CD4-positive, alpha-beta memory T cell (primary cell): ENCODE measurements around the gene SDC1. TPM values are rescaled to one million over a fixed set of nuclear protein-coding genes. Genes with fewer than 3 reads are reported as not detected.

Experiments used
- CTCF ChIA-PET: fragments of 350-600 bp; sonication (Branson Sonifier 250); formaldehyde crosslinking; loops from one replicate; lab custom pipeline; 2021; ENCODE audit warnings: inconsistent platforms; ENCODE audit not compliant: partially characterized antibody; lab: Charles Lee
- POLR2A ChIA-PET: fragments of 350-600 bp; sonication (Branson Sonifier 250); formaldehyde crosslinking; loops from one replicate; lab custom pipeline; 2021; ENCODE audit not compliant: partially characterized antibody; lab: Charles Lee
- DNase-seq, 5 donors: peaks; one replicate each; pipeline versions ENCODE4 v3.0.0 to v3.0.0-alpha.2; 2020 to 2022; ENCODE audit warnings: mixed read lengths in 1 of 5
- H3K27ac ChIP-seq: one replicate; pipeline ENCODE4 v1.7.0; 2013; ENCODE audit warnings: low read depth, low read length
- H3K27me3 ChIP-seq: 2 replicates; pipeline ENCODE4 v1.7.0; 2013; ENCODE audit warnings: mild to moderate bottlenecking, low read length, moderate library complexity; ENCODE audit not compliant: insufficient read depth
- H3K36me3 ChIP-seq: 2 replicates; pipeline ENCODE4 v1.7.0; 2013; ENCODE audit warnings: mild to moderate bottlenecking, low read length, moderate library complexity; ENCODE audit not compliant: insufficient read depth
- H3K4me1 ChIP-seq: 2 replicates; pipeline ENCODE4 v1.7.0; 2013; ENCODE audit warnings: mild to moderate bottlenecking, low read length, moderate library complexity; ENCODE audit not compliant: insufficient read depth
- H3K4me3 ChIP-seq, 2 donors: one replicate each; pipeline ENCODE4 v1.7.0; 2013; ENCODE audit warnings: low read length in 2 of 2, mild to moderate bottlenecking in 1 of 2
- H3K9me3 ChIP-seq, 2 donors: one replicate each; pipeline ENCODE4 v1.7.0; 2013; ENCODE audit warnings: low read length in 2 of 2, control low read depth in 1 of 2; ENCODE audit not compliant: control insufficient read depth in 1 of 2
- H3K27ac Mint-ChIP-seq, 7 donors: one replicate each; pipeline ENCODE4 v1.8.0; 2020 to 2021; ENCODE audit warnings: mixed read lengths in 7 of 7, mild to moderate bottlenecking in 6 of 7, inconsistent platforms in 3 of 7, moderate library complexity in 3 of 7
- H3K27me3 Mint-ChIP-seq, 2 donors: one replicate each; pipeline ENCODE4 v1.8.0; 2020 to 2021; ENCODE audit warnings: mixed read lengths in 2 of 2
- H3K36me3 Mint-ChIP-seq, 2 donors: one replicate each; pipeline ENCODE4 v1.8.0; 2020 to 2021; ENCODE audit warnings: mixed read lengths in 2 of 2, inconsistent platforms in 1 of 2, mild to moderate bottlenecking in 1 of 2
- H3K4me1 Mint-ChIP-seq, 4 donors: one replicate each; pipeline ENCODE4 v1.8.0; 2020 to 2021; ENCODE audit warnings: mixed read lengths in 4 of 4, mild to moderate bottlenecking in 1 of 4
- H3K4me3 Mint-ChIP-seq, 8 donors: one replicate each; pipeline ENCODE4 v1.8.0; 2020 to 2021; ENCODE audit warnings: mixed read lengths in 8 of 8, mild to moderate bottlenecking in 7 of 8, moderate library complexity in 6 of 8, inconsistent platforms in 3 of 8
- H3K9me3 Mint-ChIP-seq, 8 donors: one replicate each; pipeline ENCODE4 v1.8.0; 2020 to 2021; ENCODE audit warnings: mixed read lengths in 8 of 8, mild to moderate bottlenecking in 5 of 8, inconsistent platforms in 3 of 8, moderate library complexity in 1 of 8
- intact Hi-C: fragments of 100-400 bp; cut with micrococcal nuclease; formaldehyde crosslinking; loops from one replicate; pipeline ENCODE4 v1.15.1; 2023
- polyA plus RNA-seq, 2 donors: library from polyadenylated mRNA; unstranded; fragments of 300-500 nt; fragmentation: Illumina TruSeq; gene quantifications; one replicate each; pipeline ENCODE4 v1.2.3, GENCODE V29; 2021
- total RNA-seq, 2 experiments: library from RNA; stranded (reverse); gene quantifications; one replicate each; pipeline ENCODE4 v1.2.3, GENCODE V29; 2021

The SDC1 gene
- total and polyA plus RNA-seq, 4 experiments from 2014 or later: 0.09 TPM; not detected in 3

GRCh38 chr2:20175267-20175666, 49.7 kb downstream of the SDC1 start:
- no peaks in the 10 kb centered on the region for H3K9me3 Mint-ChIP-seq
- intact Hi-C loops: no loop called here
- CTCF ChIA-PET: no interaction called here
- Histone ChIP-seq H3K9me3 (no peaks in the 10 kb centered on the region), H3K27ac (no peak overlapping the region), H3K4me1 (no peaks in the 10 kb centered on the region), H3K4me3 (no peak overlapping the region), H3K27me3 (no peaks in the 10 kb centered on the region), H3K36me3 (no peaks in the 10 kb centered on the region)
- DNase-seq: no peak
- H3K36me3 Mint-ChIP-seq: no peaks in the 10 kb centered on the region
- no peak overlapping the region for H3K27ac Mint-ChIP-seq
- no peak overlapping the region for H3K4me3 Mint-ChIP-seq
- peaks cover 0 to 3% of the 10 kb centered on the region in 2 donors for H3K27me3 Mint-ChIP-seq
- POLR2A ChIA-PET: no interaction called here
- H3K4me1 Mint-ChIP-seq: no peaks in the 10 kb centered on the region

GRCh38 chr2:20174410-20174809, 50.5 kb downstream of the SDC1 start:
- intact Hi-C loops: no loop called here
- no peak overlapping the region for H3K4me3 Mint-ChIP-seq

GRCh38 chr2:20173496-20174402, 51.2 kb downstream of the SDC1 start:
- intact Hi-C loops: no loop called here
- Mint-ChIP-seq H3K9me3 (no peaks in the 10 kb centered on the region), H3K36me3 (no peaks in the 10 kb centered on the region), H3K27me3 (peaks cover 0 to 3% of the 10 kb centered on the region in 2 donors), H3K4me3 (no peak overlapping the region), H3K4me1 (no peaks in the 10 kb centered on the region), H3K27ac (peak overlapping the region in 1 of 7 donors; percentile 41)
- Histone ChIP-seq H3K9me3 (no peaks in the 10 kb centered on the region), H3K27ac (no peak overlapping the region), H3K4me3 (no peak overlapping the region), H3K36me3 (no peaks in the 10 kb centered on the region), H3K27me3 (no peaks in the 10 kb centered on the region), H3K4me1 (no peaks in the 10 kb centered on the region)
- ChIA-PET POLR2A (no interaction called here), CTCF (no interaction called here)
- DNase-seq: no peak

More at GRCh38 chr2:20174410-20174809, 50.5 kb downstream of the SDC1 start:
- Mint-ChIP-seq H3K9me3 (no peaks in the 10 kb centered on the region), H3K27ac (no peak overlapping the region), H3K27me3 (peaks cover 0 to 3% of the 10 kb centered on the region in 2 donors), H3K36me3 (no peaks in the 10 kb centered on the region), H3K4me1 (no peaks in the 10 kb centered on the region)
- Histone ChIP-seq H3K27me3 (no peaks in the 10 kb centered on the region), H3K36me3 (no peaks in the 10 kb centered on the region), H3K9me3 (no peaks in the 10 kb centered on the region), H3K4me3 (no peak overlapping the region), H3K27ac (no peak overlapping the region), H3K4me1 (no peaks in the 10 kb centered on the region)
- ChIA-PET CTCF (no interaction called here), POLR2A (no interaction called here)
- no peak for DNase-seq

- POLR2A ChIA-PET: no interaction called here
- no peaks in the 10 kb centered on the region for H3K4me1 ChIP-seq
- Mint-ChIP-seq H3K27me3 (peaks cover 0 to 3% of the 10 kb centered on the region in 2 donors), H3K4me1 (no peaks in the 10 kb centered on the region), H3K4me3 (no peak overlapping the region), H3K27ac (no peak overlapping the region), H3K9me3 (no peaks in the 10 kb centered on the region), H3K36me3 (no peaks in the 10 kb centered on the region)
- no peaks in the 10 kb centered on the region for H3K27me3 ChIP-seq
- no peak overlapping the region for H3K4me3 ChIP-seq
- no peak for DNase-seq
- no peaks in the 10 kb centered on the region for H3K9me3 ChIP-seq
- H3K36me3 ChIP-seq: no peaks in the 10 kb centered on the region
- H3K27ac ChIP-seq: no peak overlapping the region
- CTCF ChIA-PET: no interaction called here
- intact Hi-C loops: no loop called here
These were observed 51.9 kb downstream of the SDC1 start for GRCh38 chr2:20173064-20173463.

- Histone ChIP-seq H3K4me3 (no peak overlapping the region), H3K36me3 (no peaks in the 10 kb centered on the region), H3K27ac (no peak overlapping the region), H3K9me3 (no peaks in the 10 kb centered on the region), H3K4me1 (no peaks in the 10 kb centered on the region), H3K27me3 (no peaks in the 10 kb centered on the region)
- POLR2A ChIA-PET: no interaction called here
- Mint-ChIP-seq H3K9me3 (no peaks in the 10 kb centered on the region), H3K4me1 (no peaks in the 10 kb centered on the region), H3K27me3 (peaks cover 0 to 3% of the 10 kb centered on the region in 2 donors), H3K36me3 (no peaks in the 10 kb centered on the region), H3K4me3 (no peak overlapping the region), H3K27ac (no peak overlapping the region)
- intact Hi-C loops: no loop called here
- DNase-seq: no peak
- CTCF ChIA-PET: no interaction called here
These were observed 52.5 kb downstream of the SDC1 start for GRCh38 chr2:20172273-20173055.

- CTCF ChIA-PET: no interaction called here
- no peaks in the 10 kb centered on the region for H3K9me3 Mint-ChIP-seq
- no peaks in the 10 kb centered on the region for H3K9me3 ChIP-seq
- DNase-seq: no peak
- H3K27me3 ChIP-seq: no peaks in the 10 kb centered on the region
- no peaks in the 10 kb centered on the region for H3K36me3 Mint-ChIP-seq
- POLR2A ChIA-PET: no interaction called here
- no peak overlapping the region for H3K4me3 Mint-ChIP-seq
- H3K27ac Mint-ChIP-seq: no peak overlapping the region
- no peak overlapping the region for H3K4me3 ChIP-seq
- H3K27ac ChIP-seq: no peak overlapping the region
- intact Hi-C loops: no loop called here
- H3K36me3 ChIP-seq: no peaks in the 10 kb centered on the region
- H3K4me1 Mint-ChIP-seq: no peaks in the 10 kb centered on the region
- no peaks in the 10 kb centered on the region for H3K4me1 ChIP-seq
- H3K27me3 Mint-ChIP-seq: peaks cover 0 to 3% of the 10 kb centered on the region in 2 donors
These were observed 53.4 kb downstream of the SDC1 start for GRCh38 chr2:20171445-20171977.

- no peaks in the 10 kb centered on the region for H3K4me1 ChIP-seq
- Mint-ChIP-seq H3K27me3 (peaks cover 0 to under 1% of the 10 kb centered on the region in 2 donors), H3K27ac (no peak overlapping the region), H3K4me3 (no peak overlapping the region), H3K36me3 (no peaks in the 10 kb centered on the region), H3K9me3 (no peaks in the 10 kb centered on the region), H3K4me1 (no peaks in the 10 kb centered on the region)
- no peaks in the 10 kb centered on the region for H3K9me3 ChIP-seq
- no peaks in the 10 kb centered on the region for H3K36me3 ChIP-seq
- ChIA-PET POLR2A (no interaction called here), CTCF (no interaction called here)
- intact Hi-C loops: no loop called here
- H3K4me3 ChIP-seq: no peak overlapping the region
- no peak for DNase-seq
- H3K27me3 ChIP-seq: no peaks in the 10 kb centered on the region
- H3K27ac ChIP-seq: no peak overlapping the region
These were observed 54.2 kb downstream of the SDC1 start for GRCh38 chr2:20170704-20171250.
